Measurements from ENCODE around the gene MPV17L2. TPM values are rescaled to one million over a fixed set of nuclear protein-coding genes. Genes with fewer than 3 reads are reported as not detected.

Gene MPV17L2
- total and polyA plus RNA-seq, 2 experiments from 2014 or later: 38.7 to 81.3 TPM

- H3K9me2 ChIP-seq (ENCODE audit: insufficient read depth): no peaks in the 10 kb centered on the region
- H3K36me3 ChIP-seq (ENCODE audit: insufficient read depth): no peaks in the 10 kb centered on the region
- Mint-ChIP-seq H3K4me1 (peaks cover 4% of the 10 kb centered on the region; the same call in 2 of the 3 replicates), H3K36me3 (ENCODE audit: low read depth) (no peaks in the 10 kb centered on the region), H3K4me3 (no peak overlapping the region), H3K27me3 (ENCODE audit: insufficient read depth, low read depth, poor library complexity) (peaks cover 2% of the 10 kb centered on the region), H3K9me3 (no peaks in the 10 kb centered on the region), H3K27ac (no peak overlapping the region)
- no peaks in the 10 kb centered on the region for H3K27me3 ChIP-seq (ENCODE audit: insufficient read depth)
- TF ChIP-seq EZH2phosphoT487 (IDR thresholded peaks at IDR 0.05; ENCODE audit: unreplicated experiment): no peak
- no peak for TF ChIP-seq REST (IDR thresholded peaks at IDR 0.05; ENCODE audit: unreplicated experiment)
- TF ChIP-seq JUNB (IDR thresholded peaks at IDR 0.05; ENCODE audit: unreplicated experiment): no peak
- TF ChIP-seq STAT1 (IDR thresholded peaks at IDR 0.05; ENCODE audit: unreplicated experiment): no peak
- no peak for TF ChIP-seq ZNF114 (CRISPR knock-in tag; IDR thresholded peaks at IDR 0.05)
- TF ChIP-seq POLR2AphosphoS5 (IDR thresholded peaks at IDR 0.05; ENCODE audit: low read depth): no peak
- TF ChIP-seq ETS1 (IDR thresholded peaks at IDR 0.05): no peak
- no peak for TF ChIP-seq ZNF331 (CRISPR knock-in tag; IDR thresholded peaks at IDR 0.05; ENCODE audit: low read depth)
- no peak overlapping the region for H3K27ac ChIP-seq (ENCODE audit: low read depth)
- H2AFZ ChIP-seq: no peak overlapping the region
- H3K4me1 ChIP-seq (ENCODE audit: insufficient read depth): no peaks in the 10 kb centered on the region
- no peak overlapping the region for H3K4me3 ChIP-seq
- ATAC-seq (no peak), DNase-seq (ENCODE audit: low spot score) (no peak)
- H3F3A ChIP-seq (replicated peaks; ENCODE audit: low read depth): 0 out of 2 replicates have a peak, but pooled peaks cover 8% of the 10 kb centered on the region
- H4K20me1 ChIP-seq (replicated peaks; ENCODE audit: insufficient read depth): no peaks in the 10 kb centered on the region
- H3K79me2 ChIP-seq (replicated peaks; ENCODE audit: insufficient read depth): no peaks in the 10 kb centered on the region
- H3K4me2 ChIP-seq: no peak overlapping the region
Observed at GRCh38 chr19:18183529-18183928, 9.5 kb upstream of the MPV17L2 start.

GRCh38 chr19:18185538-18185937 is 7.5 kb upstream of the MPV17L2 start:
- no peaks in the 10 kb centered on the region for H3K27me3 ChIP-seq (ENCODE audit: insufficient read depth)
- no peaks in the 10 kb centered on the region for H3K79me2 ChIP-seq (replicated peaks; ENCODE audit: insufficient read depth)
- peaks cover 2% of the 10 kb centered on the region for H3K27me3 Mint-ChIP-seq (ENCODE audit: insufficient read depth, low read depth, poor library complexity)
- no peaks in the 10 kb centered on the region for H3K36me3 Mint-ChIP-seq (ENCODE audit: low read depth)
- peaks cover 11% of the 10 kb centered on the region; the same call in 1 of the 2 replicates for H3F3A ChIP-seq (replicated peaks; ENCODE audit: low read depth)
- H3K4me2 ChIP-seq: 0 out of 2 replicates have a peak overlapping the region, but pooled peaks have one; percentile 7
- no peak overlapping the region for H3K27ac ChIP-seq (ENCODE audit: low read depth)
- H3K4me3 Mint-ChIP-seq: no peak overlapping the region
- H3K9me2 ChIP-seq (ENCODE audit: insufficient read depth): no peaks in the 10 kb centered on the region
- peaks cover 4% of the 10 kb centered on the region; the same call in 2 of the 3 replicates for H3K4me1 Mint-ChIP-seq
- H3K36me3 ChIP-seq (ENCODE audit: insufficient read depth): no peaks in the 10 kb centered on the region
- ATAC-seq: peak; percentile 92
- no peak overlapping the region for H2AFZ ChIP-seq
- peak; percentile 60 for DNase-seq (ENCODE audit: low spot score)
- H3K4me1 ChIP-seq (ENCODE audit: insufficient read depth): no peaks in the 10 kb centered on the region
- peak overlapping the region; percentile 56; the same call in 1 of the 2 replicates for H3K27ac Mint-ChIP-seq
- no peaks in the 10 kb centered on the region for H4K20me1 ChIP-seq (replicated peaks; ENCODE audit: insufficient read depth)
- H3K9me3 Mint-ChIP-seq: no peaks in the 10 kb centered on the region
- no peak overlapping the region for H3K4me3 ChIP-seq
- TF ChIP-seq ZNF114 (CRISPR knock-in tag; IDR thresholded peaks at IDR 0.05) (no peak), ZNF462 (CRISPR knock-in tag; IDR thresholded peaks at IDR 0.05) (no peak), EZH2phosphoT487 (IDR thresholded peaks at IDR 0.05; ENCODE audit: unreplicated experiment) (no peak), NANOG (IDR thresholded peaks at IDR 0.05; ENCODE audit: borderline replicate concordance) (no peak), ETS1 (IDR thresholded peaks at IDR 0.05) (no peak), JUNB (IDR thresholded peaks at IDR 0.05; ENCODE audit: unreplicated experiment) (no peak)

Data from GM23338 (cell line).